Activated CD8-positive, alpha-beta memory T cell treated with anti-CD3 and anti-CD28 coated beads for 48 hours (primary cell): Measurements from ENCODE around the gene NHERF2.

Source experiments
- DNase-seq, 3 experiments: peaks; one replicate each; pipeline ENCODE4 v3.0.0-alpha.2; 2020; ENCODE audit warnings: low read depth in 2 of 3, low spot score in 2 of 3

Gene NHERF2

GRCh38 chr16:2079991-2080390 is 53.3 kb downstream of the NHERF2 start:
- DNase-seq = no peak

DNA sequence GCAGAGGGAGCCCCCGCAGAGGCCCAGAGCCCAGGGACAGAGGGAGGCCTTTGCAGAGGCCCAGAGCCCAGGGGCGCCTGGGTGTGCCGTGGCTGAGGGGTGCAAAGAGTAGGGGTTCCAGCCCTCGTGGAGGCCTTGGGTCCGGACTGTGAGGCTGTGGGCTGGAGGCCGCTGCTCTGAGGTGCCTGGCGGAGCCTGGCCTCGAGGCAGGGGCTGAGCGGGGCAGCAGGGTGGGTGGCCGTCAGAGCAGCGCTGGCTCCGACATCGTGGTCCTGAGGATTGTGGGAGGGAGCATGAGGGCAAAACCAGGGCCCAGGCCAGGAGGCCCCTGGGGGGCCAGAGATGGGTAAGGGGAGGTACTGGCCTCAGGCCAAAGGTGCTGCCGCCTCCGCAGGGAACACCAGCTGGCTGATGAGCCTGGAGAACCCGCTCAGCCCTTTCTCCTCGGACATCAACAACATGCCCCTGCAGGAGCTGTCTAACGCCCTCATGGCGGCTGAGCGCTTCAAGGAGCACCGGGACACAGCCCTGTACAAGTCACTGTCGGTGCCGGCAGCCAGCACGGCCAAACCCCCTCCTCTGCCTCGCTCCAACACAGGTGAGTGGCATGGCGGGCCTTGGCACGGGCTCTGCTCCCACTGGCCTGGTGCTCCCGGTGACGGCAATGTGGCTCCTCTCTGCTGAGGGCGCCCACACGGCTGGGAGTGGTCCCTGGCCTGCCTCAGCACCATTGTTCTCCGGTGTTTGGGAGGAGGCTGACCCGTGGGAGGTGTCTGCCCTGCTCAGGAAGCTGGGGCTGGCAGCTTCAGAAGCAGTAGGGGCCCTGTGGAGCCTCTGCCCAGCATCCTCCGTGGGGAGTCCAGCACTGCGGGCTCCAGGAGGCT is 54.7 kb downstream of the NHERF2 start:
- no peak for DNase-seq

- DNase-seq = no peak
These were observed 55.7 kb downstream of the NHERF2 start for GRCh38 chr16:2082171-2082982.

- DNase-seq = no peak
These were observed 56.3 kb downstream of the NHERF2 start for GRCh38 chr16:2082983-2083364.

DNA sequence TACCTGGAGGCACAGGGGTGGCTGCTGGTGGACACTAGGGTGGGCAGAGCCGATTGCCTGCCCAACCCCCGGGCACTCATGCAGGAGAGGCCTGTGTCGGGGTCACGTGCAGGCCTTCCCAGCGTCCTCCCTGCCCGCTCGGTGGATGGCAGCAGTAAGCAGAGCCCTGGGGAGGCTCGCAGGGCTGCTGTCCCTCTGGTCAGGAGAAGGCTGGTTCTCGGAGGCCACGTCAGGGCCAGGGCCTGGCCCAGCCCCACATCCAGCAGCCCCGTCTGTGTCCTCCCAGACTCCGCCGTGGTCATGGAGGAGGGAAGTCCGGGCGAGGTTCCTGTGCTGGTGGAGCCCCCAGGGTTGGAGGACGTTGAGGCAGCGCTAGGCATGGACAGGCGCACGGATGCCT is 56.7 kb downstream of the NHERF2 start:
- no peak for DNase-seq

DNA sequence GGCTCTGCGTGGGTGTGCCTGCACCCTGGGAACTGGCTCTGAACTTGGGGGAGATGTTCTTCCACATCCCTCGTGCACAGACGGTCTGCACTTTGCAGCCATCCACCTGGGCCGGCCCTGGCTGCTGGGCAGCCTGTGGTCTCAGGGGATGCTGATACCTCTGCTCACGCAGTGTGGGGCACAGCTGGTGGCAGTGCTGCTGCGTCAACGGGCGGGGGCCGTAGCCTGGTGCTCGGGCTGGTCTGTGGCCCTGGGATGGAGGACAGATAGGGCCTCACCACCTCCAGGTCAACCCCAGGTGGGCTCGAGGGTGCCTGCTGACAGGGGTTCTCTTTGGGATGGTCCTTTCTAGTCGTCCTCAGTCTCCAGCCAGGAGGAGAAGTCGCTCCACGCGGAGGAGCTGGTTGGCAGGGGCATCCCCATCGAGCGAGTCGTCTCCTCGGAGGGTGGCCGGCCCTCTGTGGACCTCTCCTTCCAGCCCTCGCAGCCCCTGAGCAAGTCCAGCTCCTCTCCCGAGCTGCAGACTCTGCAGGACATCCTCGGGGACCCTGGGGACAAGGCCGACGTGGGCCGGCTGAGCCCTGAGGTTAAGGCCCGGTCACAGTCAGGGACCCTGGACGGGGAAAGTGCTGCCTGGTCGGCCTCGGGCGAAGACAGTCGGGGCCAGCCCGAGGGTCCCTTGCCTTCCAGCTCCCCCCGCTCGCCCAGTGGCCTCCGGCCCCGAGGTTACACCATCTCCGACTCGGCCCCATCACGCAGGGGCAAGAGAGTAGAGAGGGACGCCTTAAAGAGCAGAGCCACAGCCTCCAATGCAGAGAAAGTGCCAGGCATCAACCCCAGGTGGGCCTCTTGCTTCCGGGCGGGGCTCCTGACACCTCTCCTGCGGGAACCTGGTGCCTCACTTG is 57.4 kb downstream of the NHERF2 start:
- DNase-seq = no peak

- DNase-seq = no peak
These were observed 58.4 kb downstream of the NHERF2 start for GRCh38 chr16:2084895-2085625.

- no peak for DNase-seq
These were observed 59.0 kb downstream of the NHERF2 start for GRCh38 chr16:2085669-2086068.

DNA sequence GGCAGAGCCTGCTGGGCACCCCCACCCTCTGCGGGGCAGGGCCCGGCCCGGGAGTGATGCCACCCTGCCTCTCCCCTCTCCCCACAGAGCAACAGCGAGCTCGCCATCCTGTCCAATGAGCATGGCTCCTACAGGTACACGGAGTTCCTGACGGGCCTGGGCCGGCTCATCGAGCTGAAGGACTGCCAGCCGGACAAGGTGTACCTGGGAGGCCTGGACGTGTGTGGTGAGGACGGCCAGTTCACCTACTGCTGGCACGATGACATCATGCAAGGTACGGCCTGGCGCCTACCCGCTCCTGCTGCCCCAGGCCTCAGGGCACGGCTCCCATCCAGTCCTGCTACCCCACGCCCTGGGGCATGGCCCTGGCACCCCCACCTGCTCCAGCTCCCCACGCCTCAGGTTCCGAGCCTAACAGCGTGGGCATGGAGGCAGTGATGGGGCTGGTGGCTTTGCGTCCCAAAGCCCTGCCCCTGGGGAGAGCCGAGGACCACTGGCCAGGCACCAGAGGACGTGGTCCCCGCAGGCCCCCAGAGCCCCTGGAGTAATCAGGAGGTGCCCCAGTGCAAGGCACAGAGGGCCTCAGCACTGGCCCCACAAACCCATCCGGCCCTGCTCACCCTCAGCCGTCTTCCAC is 59.5 kb downstream of the NHERF2 start:
- no peak for DNase-seq

- DNase-seq = no peak
These were observed 60.4 kb downstream of the NHERF2 start for GRCh38 chr16:2086812-2087747.

DNA sequence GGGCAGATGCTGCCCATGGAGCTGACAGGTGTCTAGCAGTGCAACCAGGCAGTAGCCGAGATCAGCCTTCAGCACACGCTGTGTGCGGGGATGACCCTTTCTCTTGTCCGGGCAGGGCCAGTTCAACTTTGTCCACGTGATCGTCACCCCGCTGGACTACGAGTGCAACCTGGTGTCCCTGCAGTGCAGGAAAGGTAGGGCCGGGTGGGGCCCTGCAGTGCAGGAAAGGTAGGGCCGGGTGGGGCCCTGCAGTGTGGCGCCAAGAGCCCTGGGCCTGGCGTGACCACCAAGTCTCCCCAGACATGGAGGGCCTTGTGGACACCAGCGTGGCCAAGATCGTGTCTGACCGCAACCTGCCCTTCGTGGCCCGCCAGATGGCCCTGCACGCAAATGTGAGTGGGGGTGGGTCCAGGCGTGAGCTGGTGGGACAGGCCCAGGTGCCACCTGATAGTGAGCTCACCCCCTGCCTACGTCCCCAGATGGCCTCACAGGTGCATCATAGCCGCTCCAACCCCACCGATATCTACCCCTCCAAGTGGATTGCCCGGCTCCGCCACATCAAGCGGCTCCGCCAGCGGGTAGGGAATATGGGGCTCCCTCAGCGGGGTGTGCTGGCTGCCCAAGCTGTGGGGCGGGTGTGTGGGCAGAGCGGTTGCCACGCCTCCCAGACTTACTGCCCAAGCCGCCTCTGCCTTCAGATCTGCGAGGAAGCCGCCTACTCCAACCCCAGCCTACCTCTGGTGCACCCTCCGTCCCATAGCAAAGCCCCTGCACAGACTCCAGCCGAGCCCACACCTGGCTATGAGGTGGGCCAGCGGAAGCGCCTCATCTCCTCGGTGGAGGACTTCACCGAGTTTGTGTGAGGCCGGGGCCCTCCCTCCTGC is 61.3 kb downstream of the NHERF2 start:
- no peak for DNase-seq
